RWPE2 (cell line): ENCODE results near the gene COL23A1.

Source experiments
- ATAC-seq: fragments of 200-7000 bp; cut with Tn5 transposase; 3 replicates; pipeline ENCODE4 v1.9.1; 2021; ENCODE audit warnings: low read depth
- DNase-seq: peaks from one replicate; pipeline ENCODE4 v3.0.0-alpha.2; 2020; ENCODE audit warnings: low spot score
- H3K27ac ChIP-seq: fragments of 450-650 bp; 2 replicates; pipeline ENCODE4 v1.5.1; 2017; ENCODE audit warnings: mild to moderate bottlenecking; ENCODE audit not compliant: poor library complexity, severe bottlenecking
- H3K27me3 ChIP-seq: fragments of 250-450 bp; sonication (Bioruptor Pico); 2 replicates; pipeline ENCODE4 v1.5.1; 2021; ENCODE audit warnings: mild to moderate bottlenecking, moderate library complexity; ENCODE audit not compliant: insufficient read depth, poor library complexity, severe bottlenecking
- H3K36me3 ChIP-seq: fragments of 250-450 bp; sonication (Bioruptor Pico); 2 replicates; pipeline ENCODE4 v1.5.1; 2020; ENCODE audit warnings: low read depth, mild to moderate bottlenecking, moderate library complexity
- H3K4me1 ChIP-seq: fragments of 250-450 bp; sonication (Bioruptor Pico); 2 replicates; pipeline ENCODE4 v1.5.1; 2021; ENCODE audit warnings: mild to moderate bottlenecking, moderate library complexity; ENCODE audit not compliant: insufficient read depth, poor library complexity, severe bottlenecking
- H3K4me3 ChIP-seq: fragments of 250-450 bp; sonication (Bioruptor Pico); 2 replicates; pipeline ENCODE4 v1.5.1; 2021; ENCODE audit warnings: mild to moderate bottlenecking, moderate library complexity; ENCODE audit not compliant: severe bottlenecking
- H3K9me3 ChIP-seq: fragments of 250-450 bp; sonication (Bioruptor Pico); 2 replicates; pipeline ENCODE4 v1.5.1; 2021; ENCODE audit warnings: mild to moderate bottlenecking, moderate library complexity; ENCODE audit not compliant: severe bottlenecking
- CTCF ChIP-seq: fragments of 450-650 bp; IDR thresholded peaks from one replicate; pipeline ENCODE4 v1.5.1; 2017; ENCODE audit warnings: mild to moderate bottlenecking, moderate library complexity; ENCODE audit not compliant: poor library complexity, severe bottlenecking

COL23A1 gene

GRCh38 chr5:178462076-178462475 lies 128.1 kb downstream of the COL23A1 start:
- Histone ChIP-seq H3K4me1 (no peaks in the 10 kb centered on the region), H3K27ac (no peak overlapping the region), H3K27me3 (no peaks in the 10 kb centered on the region), H3K9me3 (no peaks in the 10 kb centered on the region), H3K36me3 (no peaks in the 10 kb centered on the region), H3K4me3 (no peak overlapping the region)
- no peak for ATAC-seq
- DNase-seq, result no peak
- TF ChIP-seq CTCF, result no peak

- ATAC-seq (peak; percentile 89), DNase-seq (no peak)
- peak; percentile 88 for TF ChIP-seq CTCF
- Histone ChIP-seq H3K36me3 (no peaks in the 10 kb centered on the region), H3K4me3 (no peak overlapping the region), H3K4me1 (no peaks in the 10 kb centered on the region), H3K27ac (no peak overlapping the region), H3K27me3 (no peaks in the 10 kb centered on the region), H3K9me3 (no peaks in the 10 kb centered on the region)
These were observed 129.0 kb downstream of the COL23A1 start for GRCh38 chr5:178461004-178461730.

- Histone ChIP-seq H3K9me3 (no peaks in the 10 kb centered on the region), H3K36me3 (no peaks in the 10 kb centered on the region), H3K27me3 (no peaks in the 10 kb centered on the region), H3K27ac (no peak overlapping the region), H3K4me3 (no peak overlapping the region), H3K4me1 (no peaks in the 10 kb centered on the region)
- TF ChIP-seq CTCF, result no peak
- ATAC-seq, result no peak
- no peak for DNase-seq
These were observed 129.6 kb downstream of the COL23A1 start for GRCh38 chr5:178460598-178460997.

- Histone ChIP-seq H3K27ac (no peak overlapping the region), H3K36me3 (no peaks in the 10 kb centered on the region), H3K27me3 (no peaks in the 10 kb centered on the region), H3K4me1 (no peaks in the 10 kb centered on the region), H3K4me3 (no peak overlapping the region), H3K9me3 (no peaks in the 10 kb centered on the region)
- TF ChIP-seq CTCF, result no peak
- DNase-seq (no peak), ATAC-seq (no peak)
These were observed 130.0 kb downstream of the COL23A1 start for GRCh38 chr5:178460174-178460573.

- no peak overlapping the region for H3K4me3 ChIP-seq
- no peaks in the 10 kb centered on the region for H3K9me3 ChIP-seq
- no peak overlapping the region for H3K27ac ChIP-seq
- no peak for TF ChIP-seq CTCF
- H3K27me3 ChIP-seq, result no peaks in the 10 kb centered on the region
- no peaks in the 10 kb centered on the region for H3K4me1 ChIP-seq
- DNase-seq (no peak), ATAC-seq (no peak)
- no peaks in the 10 kb centered on the region for H3K36me3 ChIP-seq
These were observed 132.1 kb downstream of the COL23A1 start for GRCh38 chr5:178458140-178458539.
